SK-N-SH (cell line): ENCODE data around the gene UMODL1. TPM values are rescaled to one million over a fixed set of nuclear protein-coding genes. Genes with fewer than 3 reads are reported as not detected.

ENCODE experiments used
- CTCF ChIA-PET: fragments of 300-600, 350-600 bp; formaldehyde crosslinking; extraction: SDS; loops from one replicate; lab custom pipeline; 2021; lab: Yijun Ruan, JAX
- POLR2A ChIA-PET: fragments of 350-600 bp; sonication (Branson Sonifier 250); formaldehyde crosslinking; extraction: SDS; loops from one replicate; lab custom pipeline; 2020; ENCODE audit warnings: antibody characterized with exemption, inconsistent platforms; lab: Yijun Ruan, JAX
- DNase-seq: peaks from one replicate; pipeline ENCODE4 v3.0.0; 2012
- H2AFZ ChIP-seq: fragments of 200-600 bp; sonication (generic); 2 replicates; pipeline ENCODE4 v1.8.1; 2016; ENCODE audit warnings: antibody characterized with exemption, mild to moderate bottlenecking, low read depth
- H3F3A ChIP-seq: fragments of 200-600 bp; sonication (generic); replicated peaks from 2 replicates; pipeline ENCODE3; 2016; ENCODE audit warnings: antibody characterized with exemption, mild to moderate bottlenecking; ENCODE audit not compliant: insufficient read depth
- H3K27ac ChIP-seq, 2 experiments: fragments of 200-500 bp in 1 of 2; fragments of 200-600 bp in 1 of 2; sonication (Bioruptor generic) in 1 of 2; sonication (generic), shearing (Covaris generic) in 1 of 2; 2 replicates each; pipeline versions ENCODE4 v1.5.1 to v1.6.1; 2014 to 2016; ENCODE audit warnings: low read depth in 2 of 2, inconsistent platforms in 1 of 2, low read length in 1 of 2, mild to moderate bottlenecking in 1 of 2, mixed read lengths in 1 of 2
- H3K27me3 ChIP-seq: fragments of 200-600 bp; sonication (generic), shearing (Covaris generic); 2 replicates; pipeline ENCODE4 v1.6.1; 2016; ENCODE audit warnings: mixed run types; ENCODE audit not compliant: insufficient read depth
- H3K36me3 ChIP-seq, 2 experiments: fragments of 200-500 bp in 1 of 2; fragments of 200-600 bp in 1 of 2; sonication (Bioruptor generic) in 1 of 2; sonication (generic) in 1 of 2; replicated peaks in 1 of 2; 2 replicates each; pipeline versions ENCODE3 to v1.5.1; 2014 to 2016; ENCODE audit warnings: low read length in 1 of 2, mild to moderate bottlenecking in 1 of 2; ENCODE audit not compliant: insufficient read depth in 2 of 2, control insufficient read depth in 1 of 2
- H3K4me1 ChIP-seq, 2 experiments: fragments of 200-500 bp in 1 of 2; fragments of 200-600 bp in 1 of 2; sonication (Bioruptor generic) in 1 of 2; sonication (generic), shearing (Covaris generic) in 1 of 2; 2 replicates each; pipeline versions ENCODE4 v1.5.1 to v1.6.1; 2014 to 2016; ENCODE audit warnings: low read depth in 1 of 2, low read length in 1 of 2, mixed run types in 1 of 2; ENCODE audit not compliant: insufficient read depth in 2 of 2, control insufficient read depth in 1 of 2
- H3K4me2 ChIP-seq: fragments of 200-600 bp; sonication (generic), shearing (Covaris generic); 2 replicates; pipeline ENCODE4 v1.6.1; 2017; ENCODE audit warnings: mixed run types
- H3K4me3 ChIP-seq, 2 experiments: fragments of 200-500 bp in 1 of 2; fragments of 200-600 bp in 1 of 2; sonication (Bioruptor generic) in 1 of 2; sonication (generic), shearing (Covaris generic) in 1 of 2; 2 replicates each; pipeline versions ENCODE4 v1.5.1 to v1.8.1; 2014 to 2016; ENCODE audit warnings: low read depth in 2 of 2, inconsistent platforms in 1 of 2, low read length in 1 of 2, mild to moderate bottlenecking in 1 of 2, mixed read lengths in 1 of 2, moderate library complexity in 1 of 2
- H3K79me2 ChIP-seq: fragments of 200-600 bp; sonication (generic); 2 replicates; pipeline ENCODE4 v1.8.1; 2017; ENCODE audit warnings: mild to moderate bottlenecking; ENCODE audit not compliant: insufficient read depth
- H3K9ac ChIP-seq: fragments of 200-600 bp; sonication (generic); 2 replicates; pipeline ENCODE4 v1.6.1; 2017; ENCODE audit warnings: mixed run types
- H3K9me2 ChIP-seq: fragments of 200-600 bp; sonication (generic); 2 replicates; pipeline ENCODE4 v1.6.1; 2017; ENCODE audit warnings: mixed run types
- H3K9me3 ChIP-seq: fragments of 200-600 bp; sonication (generic); 2 replicates; pipeline ENCODE4 v1.6.1; 2017; ENCODE audit warnings: mixed run types, mild to moderate bottlenecking, moderate library complexity
- H4K20me1 ChIP-seq: fragments of 200-600 bp; sonication (generic); 2 replicates; pipeline ENCODE4 v1.6.1; 2017; ENCODE audit warnings: mild to moderate bottlenecking, mixed run types; ENCODE audit not compliant: insufficient read depth
- CHD2 ChIP-seq: fragments of 150-350 bp; IDR thresholded peaks from 2 replicates; pipeline ENCODE4 v1.6.1; 2018; ENCODE audit warnings: low read length; ENCODE audit not compliant: partially characterized antibody
- ELF1 ChIP-seq: IDR thresholded peaks from 2 replicates; pipeline ENCODE4 v1.4.0; 2012
- FOSL2 ChIP-seq: IDR thresholded peaks from 2 replicates; pipeline ENCODE4 v1.4.0; 2012; ENCODE audit warnings: low read depth, mild to moderate bottlenecking, moderate library complexity, borderline replicate concordance
- FOXM1 ChIP-seq: IDR thresholded peaks from 2 replicates; pipeline ENCODE4 v1.4.0; 2012; ENCODE audit warnings: low read depth, mild to moderate bottlenecking
- IRF3 ChIP-seq: fragments of 150-350 bp; IDR thresholded peaks from 2 replicates; pipeline ENCODE4 v1.6.1; 2016; ENCODE audit warnings: mild to moderate bottlenecking, low read depth, low read length
- JUND ChIP-seq: IDR thresholded peaks from 2 replicates; pipeline ENCODE4 v1.4.0; 2012
- MXI1 ChIP-seq: IDR thresholded peaks from 2 replicates; pipeline ENCODE4 v1.6.1; 2012; ENCODE audit warnings: mild to moderate bottlenecking, low read depth, low read length, improper control_type of control experiment
- NFIC ChIP-seq: IDR thresholded peaks from 2 replicates; pipeline ENCODE4 v1.4.0; 2012; ENCODE audit warnings: borderline replicate concordance
- POLR2AphosphoS5 ChIP-seq: IDR thresholded peaks from 2 replicates; pipeline ENCODE4 v1.6.1; 2012; ENCODE audit warnings: low read depth, low read length
- RAD21 ChIP-seq: IDR thresholded peaks from 2 replicates; pipeline ENCODE4 v1.6.1; 2012; ENCODE audit warnings: mild to moderate bottlenecking, low read length
- RFX5 ChIP-seq: IDR thresholded peaks from 2 replicates; pipeline ENCODE4 v1.6.1; 2012; ENCODE audit warnings: mild to moderate bottlenecking, improper control_type of control experiment, low read length
- SIN3A ChIP-seq: IDR thresholded peaks from 2 replicates; pipeline ENCODE4 v1.6.1; 2012; ENCODE audit warnings: low read depth, mild to moderate bottlenecking, low read length, moderate library complexity, borderline replicate concordance
- TAF1 ChIP-seq: IDR thresholded peaks from 2 replicates; pipeline ENCODE4 v1.6.1; 2012; ENCODE audit warnings: low read depth, mild to moderate bottlenecking, low read length, moderate library complexity, borderline replicate concordance
- TCF12 ChIP-seq: IDR thresholded peaks from 2 replicates; pipeline ENCODE4 v1.4.0; 2012
- TEAD4 ChIP-seq: IDR thresholded peaks from 2 replicates; pipeline ENCODE4 v1.4.0; 2012; ENCODE audit warnings: mild to moderate bottlenecking, borderline replicate concordance; ENCODE audit not compliant: insufficient read depth
- USF2 ChIP-seq: fragments of 150-350 bp; IDR thresholded peaks from 2 replicates; pipeline ENCODE4 v1.6.1; 2017; ENCODE audit warnings: antibody characterized with exemption, low read length, low read depth, borderline replicate concordance
- YY1 ChIP-seq: IDR thresholded peaks from 2 replicates; pipeline ENCODE4 v1.4.0; 2012; ENCODE audit warnings: low read depth, mild to moderate bottlenecking
- ZBTB33 ChIP-seq: IDR thresholded peaks from 2 replicates; pipeline ENCODE4 v1.4.0; 2012; ENCODE audit warnings: low read depth, borderline replicate concordance
- WGBS: methylation state at CpG from one replicate; pipeline ENCODE4 v1.1.6; 2017; ENCODE audit warnings: low lambda C conversion rate; 5-methylcytosine and 5-hydroxymethylcytosine counted together
- polyA plus RNA-seq, 3 experiments: library from polyadenylated mRNA; depleted of rRNA; stranded (reverse); fragments of >200 nt; gene quantifications; 2 replicates each; pipeline ENCODE4 v1.2.3, GENCODE V29; 2012
- TF ChIP-seq, protein P1 (sequence below): IDR thresholded peaks from 2 replicates; pipeline ENCODE4 v1.4.0; 2012; ENCODE audit warnings: low read depth, borderline replicate concordance
- TF ChIP-seq, protein P2 (sequence below): IDR thresholded peaks from 2 replicates; pipeline ENCODE4; 2012

The UMODL1 gene
- polyA plus RNA-seq, 1 of the 3 experiments (the other 2 are of a cell fraction), result not detected

GRCh38 chr21:42110691-42111469 is 39.8 kb downstream of the UMODL1 start (continued):
- TF ChIP-seq TEAD4, result no peak

- no peak for DNase-seq
- no peak overlapping the region for H3K4me2 ChIP-seq
- POLR2A ChIA-PET, result no interaction called here
- no peaks in the 10 kb centered on the region for H3K79me2 ChIP-seq
- no peak overlapping the region for H3K9ac ChIP-seq
- no peaks in the 10 kb centered on the region for H3K9me3 ChIP-seq
- CTCF ChIA-PET, result interaction anchor here (1.5 to 2.3 kb wide), 2 partner anchors 10 to 295 kb away, joined by 5 to 20 read pairs; no protein-coding TSS in a partner anchor
- no peak overlapping the region for H3K4me3 ChIP-seq
- 69% methylated on average over 6 of the region's 8 CpGs for WGBS
- H3F3A ChIP-seq, result no peaks in the 10 kb centered on the region
- no peaks in the 10 kb centered on the region for H4K20me1 ChIP-seq
- no peaks in the 10 kb centered on the region for H3K9me2 ChIP-seq
- no peak overlapping the region for H2AFZ ChIP-seq
- no peaks in the 10 kb centered on the region for H3K36me3 ChIP-seq
- TF ChIP-seq MXI1 (no peak), ELF1 (no peak), RFX5 (no peak), ZBTB33 (no peak), JUND (no peak), NFIC (no peak), RAD21 (no peak), FOXM1 (no peak), YY1 (no peak), CHD2 (no peak), SIN3A (no peak), TCF12 (no peak), POLR2AphosphoS5 (no peak), FOSL2 (no peak), USF2 (no peak), IRF3 (no peak), TEAD4 (no peak), TAF1 (no peak)
- TF ChIP-seq, protein P1, sequence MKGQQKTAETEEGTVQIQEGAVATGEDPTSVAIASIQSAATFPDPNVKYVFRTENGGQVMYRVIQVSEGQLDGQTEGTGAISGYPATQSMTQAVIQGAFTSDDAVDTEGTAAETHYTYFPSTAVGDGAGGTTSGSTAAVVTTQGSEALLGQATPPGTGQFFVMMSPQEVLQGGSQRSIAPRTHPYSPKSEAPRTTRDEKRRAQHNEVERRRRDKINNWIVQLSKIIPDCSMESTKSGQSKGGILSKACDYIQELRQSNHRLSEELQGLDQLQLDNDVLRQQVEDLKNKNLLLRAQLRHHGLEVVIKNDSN, result no peak
- TF ChIP-seq, protein P2, sequence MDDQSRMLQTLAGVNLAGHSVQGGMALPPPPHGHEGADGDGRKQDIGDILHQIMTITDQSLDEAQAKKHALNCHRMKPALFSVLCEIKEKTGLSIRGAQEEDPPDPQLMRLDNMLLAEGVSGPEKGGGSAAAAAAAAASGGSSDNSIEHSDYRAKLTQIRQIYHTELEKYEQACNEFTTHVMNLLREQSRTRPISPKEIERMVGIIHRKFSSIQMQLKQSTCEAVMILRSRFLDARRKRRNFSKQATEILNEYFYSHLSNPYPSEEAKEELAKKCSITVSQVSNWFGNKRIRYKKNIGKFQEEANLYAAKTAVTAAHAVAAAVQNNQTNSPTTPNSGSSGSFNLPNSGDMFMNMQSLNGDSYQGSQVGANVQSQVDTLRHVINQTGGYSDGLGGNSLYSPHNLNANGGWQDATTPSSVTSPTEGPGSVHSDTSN, result no peak
- peaks cover 0 to 6% of the 10 kb centered on the region in 2 experiments; a peak in 1 of 4 replicates for H3K4me1 ChIP-seq
- no peak overlapping the region for H3K27ac ChIP-seq
- H3K27me3 ChIP-seq, result no peaks in the 10 kb centered on the region
Observed at GRCh38 chr21:42111470-42111743, 40.3 kb downstream of the UMODL1 start.
